ENCODE results near the gene TRIM51.
"Not testable (repeated sequence)": the region's sequence is repeated elsewhere in the genome, so short reads cannot be mapped to it uniquely, and the experiment has no call there.

Gene TRIM51

GRCh38 chr11:55882997-55883396 lies at the start of gene TRIM51:
Gene TRIM51 (plus strand): TSS chr11:55883297. CDS start chr11:55885429, 2,132 bp downstream.
- DNase-seq (ENCODE audit: low spot score): not testable (repeated sequence)

- DNase-seq (ENCODE audit: low spot score): no peak
Measured at GRCh38 chr11:55838452-55838851, 44.6 kb upstream of the TRIM51 start, which contains the start of gene OR5D16. Gene OR5D16 (plus strand): TSS chr11:55838752. CDS start chr11:55838752, 0 bp downstream.

GRCh38 chr11:55847453-55847852 lies 35.6 kb upstream of the TRIM51 start:
- no peak for DNase-seq (ENCODE audit: low spot score)

- DNase-seq (ENCODE audit: low spot score): no peak
Measured at GRCh38 chr11:55849037-55849436, 34.1 kb upstream of the TRIM51 start.

GRCh38 chr11:55852141-55852540 lies 31.0 kb upstream of the TRIM51 start:
- DNase-seq (ENCODE audit: low spot score): no peak

GRCh38 chr11:55854704-55855103 lies 28.4 kb upstream of the TRIM51 start:
- DNase-seq (ENCODE audit: low spot score): no peak

GRCh38 chr11:55867354-55867753 lies 15.7 kb upstream of the TRIM51 start:
- not testable (repeated sequence) for DNase-seq (ENCODE audit: low spot score)

- DNase-seq (ENCODE audit: low spot score): not testable (repeated sequence)
Measured at GRCh38 chr11:55872731-55873130, 10.4 kb upstream of the TRIM51 start.

- not testable (repeated sequence) for DNase-seq (ENCODE audit: low spot score)
Measured at GRCh38 chr11:55873146-55873545, 10.0 kb upstream of the TRIM51 start.

GRCh38 chr11:55884995-55885394 lies 1.9 kb downstream of the TRIM51 start:
- not testable (repeated sequence) for DNase-seq (ENCODE audit: low spot score)

GRCh38 chr11:55885481-55885880 lies 2.4 kb downstream of the TRIM51 start:
- not testable (repeated sequence) for DNase-seq (ENCODE audit: low spot score)

GRCh38 chr11:55895216-55895615 lies 12.1 kb downstream of the TRIM51 start:
- no peak for DNase-seq (ENCODE audit: low spot score)

GRCh38 chr11:55902308-55902707 lies 19.2 kb downstream of the TRIM51 start:
- DNase-seq (ENCODE audit: low spot score): no peak

- DNase-seq (ENCODE audit: low spot score): no peak
Measured at GRCh38 chr11:55914482-55914881, 31.4 kb downstream of the TRIM51 start, which contains the start of gene OR5W2. Gene OR5W2 (minus strand): TSS chr11:55914582. CDS start chr11:55914582, 0 bp downstream.

GRCh38 chr11:55920537-55920936 lies 37.4 kb downstream of the TRIM51 start:
- DNase-seq (ENCODE audit: low spot score): no peak

GRCh38 chr11:55936300-55936699 lies 53.2 kb downstream of the TRIM51 start, which contains the start of gene OR5I1:
Gene OR5I1 (minus strand): TSS chr11:55936400. CDS start chr11:55936400, 0 bp downstream.
- DNase-seq (ENCODE audit: low spot score): no peak

Data from kidney tubule cell (primary cell).